Esophagus muscularis mucosa (tissue), 4 donors: ENCODE results near the gene TBCD. TPM values are rescaled to one million over a fixed set of nuclear protein-coding genes. Genes with fewer than 3 reads are reported as not detected.

Experiments used
- DNase-seq: peaks from one replicate; pipeline ENCODE4 v3.0.0-alpha.2; 2017; ENCODE audit errors: extremely low spot score
- H3K27ac ChIP-seq, 4 donors: fragments of 200-600 bp; sonication (generic); replicated peaks in 1 of 4; 1 replicate in 3 of 4; 2 replicates in 1 of 4; pipeline ENCODE4 v1.5.1; 2016 to 2019; ENCODE audit warnings: mild to moderate bottlenecking in 1 of 4
- H3K27me3 ChIP-seq, 4 donors: fragments of 200-600 bp; sonication (generic); one replicate each; pipeline versions ENCODE4 v1.5.1 to v1.6.0; 2016 to 2019
- H3K36me3 ChIP-seq, 4 donors: fragments of 200-600 bp; sonication (generic); one replicate each; pipeline ENCODE4 v1.5.1; 2016 to 2019
- H3K4me1 ChIP-seq, 4 donors: fragments of 200-600 bp; sonication (generic); one replicate each; pipeline ENCODE4 v1.5.1; 2016 to 2019
- H3K4me3 ChIP-seq, 4 donors: fragments of 200-600 bp; sonication (generic); 1 replicate in 2 of 4; 2 replicates in 2 of 4; pipeline ENCODE4 v1.5.1; 2016 to 2019; ENCODE audit warnings: mild to moderate bottlenecking in 4 of 4, moderate library complexity in 1 of 4
- H3K9me3 ChIP-seq, 4 donors: fragments of 200-600 bp; sonication (generic); 1 replicate in 3 of 4; 2 replicates in 1 of 4; pipeline ENCODE4 v1.5.1; 2016 to 2019
- EP300 ChIP-seq: sonication (generic); formaldehyde crosslinking; IDR thresholded peaks from one replicate; pipeline ENCODE4 v1.6.1; 2017; ENCODE audit warnings: antibody characterized with exemption
- POLR2A ChIP-seq: fragments of 450-650 bp; IDR thresholded peaks from one replicate; pipeline ENCODE4 v1.6.1; 2017; ENCODE audit warnings: antibody characterized with exemption, moderate library complexity, mild to moderate bottlenecking, low read depth
- POLR2AphosphoS5 ChIP-seq, 2 donors: sonication (generic); formaldehyde crosslinking; IDR thresholded peaks; one replicate each; pipeline ENCODE4 v1.6.1; 2017; ENCODE audit warnings: antibody characterized with exemption in 2 of 2
- WGBS: methylation state at CpG from one replicate; pipeline ENCODE4 v1.1.5; 2018; 5-methylcytosine and 5-hydroxymethylcytosine counted together
- intact Hi-C: fragments of 100-400 bp; cut with DNase I; formaldehyde crosslinking; loops from one replicate; pipeline ENCODE4 v1.15.1; 2023
- total RNA-seq, 4 donors: library from RNA; depleted of rRNA; stranded (reverse); fragments of >200 nt; gene quantifications; one replicate each; pipeline versions ENCODE4 v1.1.0 to v1.2.1, GENCODE V29; 2016
- TF ChIP-seq, protein P1 (sequence below), 3 experiments: fragments of 200-600 bp in 2 of 3; fragments of 450-650 bp in 1 of 3; sonication (generic) in 2 of 3; IDR thresholded peaks; one replicate each; pipeline ENCODE4 v1.5.1; 2017 to 2019; ENCODE audit warnings: antibody characterized with exemption in 3 of 3, mild to moderate bottlenecking in 2 of 3, moderate library complexity in 1 of 3

Gene TBCD
- total RNA-seq, 4 donors from 2014 or later = 38.1 to 56.7 (median 53.6) TPM

DNA sequence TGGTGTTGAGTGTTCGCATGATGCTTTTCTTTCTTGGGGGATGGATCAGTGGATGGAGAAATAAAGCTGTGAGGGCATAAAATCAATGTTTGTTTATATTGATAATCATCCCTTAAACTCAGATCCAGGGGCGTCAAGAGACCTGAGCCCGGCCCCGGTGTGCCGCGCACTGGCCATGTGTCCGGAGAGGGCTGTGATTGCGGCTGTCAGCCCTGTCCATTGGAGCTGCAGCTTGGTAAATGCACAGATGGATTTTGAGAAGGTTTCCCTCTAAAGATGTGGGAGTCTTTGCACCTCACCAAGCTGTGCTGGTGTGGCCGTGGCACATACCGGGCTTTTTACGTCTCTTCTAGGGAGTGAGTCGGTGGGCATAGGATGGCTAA, 109.5 kb downstream of the TBCD start:
- no peak for DNase-seq
- H3K36me3 ChIP-seq = peaks cover 0 to 12% (median 3%) of the 10 kb centered on the region in 4 donors
- WGBS = 90% methylated on average over 12 of the region's 12 CpGs

DNA sequence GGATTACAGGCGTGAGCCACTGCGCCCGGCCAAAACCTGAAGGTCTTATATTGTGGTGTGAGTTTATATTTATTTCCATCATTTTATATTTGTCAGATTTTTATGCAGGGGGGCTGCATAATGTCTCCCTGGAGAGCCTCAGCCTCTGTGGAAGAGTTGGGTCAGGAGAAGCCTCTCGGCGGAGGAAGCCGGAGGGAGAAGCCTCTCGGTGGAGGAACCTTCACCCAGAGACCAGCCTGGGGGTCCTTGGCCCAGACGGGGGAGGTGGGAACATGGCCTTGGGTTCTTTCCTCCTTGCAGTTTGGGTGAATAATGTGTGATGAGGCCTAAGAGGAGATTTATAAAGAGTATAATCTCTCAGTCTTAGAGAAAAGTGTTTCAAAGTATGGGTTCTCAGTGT, 110.3 kb downstream of the TBCD start:
- peaks cover 0 to 15% (median 0%) of the 10 kb centered on the region in 4 donors for H3K36me3 ChIP-seq
- H3K4me1 ChIP-seq = peaks cover 37 to 54% (median 47%) of the 10 kb centered on the region in 4 donors
- H3K27ac ChIP-seq = no peak overlapping the region
- no peak for TF ChIP-seq POLR2AphosphoS5 (IDR thresholded peaks at IDR 0.05)
- no peak for TF ChIP-seq EP300
- TF ChIP-seq POLR2A = no peak
- TF ChIP-seq, protein P1, sequence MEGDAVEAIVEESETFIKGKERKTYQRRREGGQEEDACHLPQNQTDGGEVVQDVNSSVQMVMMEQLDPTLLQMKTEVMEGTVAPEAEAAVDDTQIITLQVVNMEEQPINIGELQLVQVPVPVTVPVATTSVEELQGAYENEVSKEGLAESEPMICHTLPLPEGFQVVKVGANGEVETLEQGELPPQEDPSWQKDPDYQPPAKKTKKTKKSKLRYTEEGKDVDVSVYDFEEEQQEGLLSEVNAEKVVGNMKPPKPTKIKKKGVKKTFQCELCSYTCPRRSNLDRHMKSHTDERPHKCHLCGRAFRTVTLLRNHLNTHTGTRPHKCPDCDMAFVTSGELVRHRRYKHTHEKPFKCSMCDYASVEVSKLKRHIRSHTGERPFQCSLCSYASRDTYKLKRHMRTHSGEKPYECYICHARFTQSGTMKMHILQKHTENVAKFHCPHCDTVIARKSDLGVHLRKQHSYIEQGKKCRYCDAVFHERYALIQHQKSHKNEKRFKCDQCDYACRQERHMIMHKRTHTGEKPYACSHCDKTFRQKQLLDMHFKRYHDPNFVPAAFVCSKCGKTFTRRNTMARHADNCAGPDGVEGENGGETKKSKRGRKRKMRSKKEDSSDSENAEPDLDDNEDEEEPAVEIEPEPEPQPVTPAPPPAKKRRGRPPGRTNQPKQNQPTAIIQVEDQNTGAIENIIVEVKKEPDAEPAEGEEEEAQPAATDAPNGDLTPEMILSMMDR (IDR thresholded peaks at IDR 0.05) = no peak
- no peak overlapping the region for H3K4me3 ChIP-seq
- no peaks in the 10 kb centered on the region for H3K27me3 ChIP-seq
- no peak for DNase-seq
- WGBS = 95% methylated on average over 8 of the region's 8 CpGs
- H3K9me3 ChIP-seq = no peaks in the 10 kb centered on the region
- intact Hi-C loops = no loop called here

More for the DNA sequence above, 109.5 kb downstream of the TBCD start:
- Histone ChIP-seq H3K27me3 (no peaks in the 10 kb centered on the region), H3K4me1 (peaks cover 29 to 46% (median 40%) of the 10 kb centered on the region in 4 donors), H3K4me3 (no peak overlapping the region), H3K27ac (no peak overlapping the region), H3K9me3 (no peaks in the 10 kb centered on the region)
- TF ChIP-seq POLR2A = no peak
- TF ChIP-seq, protein P1 (IDR thresholded peaks at IDR 0.05) = no peak
- no peak for TF ChIP-seq POLR2AphosphoS5 (IDR thresholded peaks at IDR 0.05)
- TF ChIP-seq EP300 = no peak
- intact Hi-C loops = no loop called here

DNA sequence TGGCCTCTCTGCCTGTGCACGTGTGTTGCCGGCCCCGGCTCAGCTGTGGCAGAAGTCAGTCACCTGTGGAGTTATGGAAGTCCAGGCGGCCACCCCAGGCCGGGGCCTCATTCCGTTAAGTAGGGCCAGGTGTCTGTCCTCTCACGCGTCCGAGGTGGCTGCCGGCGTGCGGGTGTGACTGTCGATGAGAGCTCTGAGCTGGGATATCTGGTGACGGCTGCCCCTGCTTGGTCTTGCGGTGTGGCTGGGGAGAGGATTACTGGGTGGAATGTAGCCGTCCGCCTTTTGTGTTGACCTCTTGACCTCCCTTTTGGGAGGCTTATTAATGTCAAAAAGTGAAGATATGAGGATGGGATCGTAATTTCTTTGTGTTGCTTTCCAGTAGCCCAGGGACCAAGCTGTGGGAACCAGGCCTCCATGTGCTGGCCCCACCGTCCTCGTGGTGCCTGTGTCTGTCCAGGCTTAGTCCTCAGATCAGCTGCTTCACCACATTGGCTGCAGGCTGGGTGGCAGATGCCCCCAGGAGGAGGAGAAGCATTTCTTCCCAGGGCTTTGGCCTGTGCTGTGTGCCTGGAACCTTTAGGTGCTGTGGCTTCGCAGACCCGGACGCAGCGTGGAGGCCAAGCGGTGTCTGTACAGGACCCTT, 111.0 kb downstream of the TBCD start:
- no peak overlapping the region for H3K27ac ChIP-seq
- 92% methylated on average over 25 of the region's 25 CpGs for WGBS
- no peak for TF ChIP-seq POLR2AphosphoS5 (IDR thresholded peaks at IDR 0.05)
- TF ChIP-seq, protein P1 (IDR thresholded peaks at IDR 0.05) = no peak
- H3K36me3 ChIP-seq = peaks cover 0 to 16% (median 0%) of the 10 kb centered on the region in 4 donors
- intact Hi-C loops = no loop called here
- H3K9me3 ChIP-seq = no peaks in the 10 kb centered on the region
- DNase-seq = no peak
- no peak overlapping the region for H3K4me3 ChIP-seq
- H3K27me3 ChIP-seq = no peaks in the 10 kb centered on the region
- H3K4me1 ChIP-seq = peaks cover 40 to 60% (median 50%) of the 10 kb centered on the region in 4 donors

DNA sequence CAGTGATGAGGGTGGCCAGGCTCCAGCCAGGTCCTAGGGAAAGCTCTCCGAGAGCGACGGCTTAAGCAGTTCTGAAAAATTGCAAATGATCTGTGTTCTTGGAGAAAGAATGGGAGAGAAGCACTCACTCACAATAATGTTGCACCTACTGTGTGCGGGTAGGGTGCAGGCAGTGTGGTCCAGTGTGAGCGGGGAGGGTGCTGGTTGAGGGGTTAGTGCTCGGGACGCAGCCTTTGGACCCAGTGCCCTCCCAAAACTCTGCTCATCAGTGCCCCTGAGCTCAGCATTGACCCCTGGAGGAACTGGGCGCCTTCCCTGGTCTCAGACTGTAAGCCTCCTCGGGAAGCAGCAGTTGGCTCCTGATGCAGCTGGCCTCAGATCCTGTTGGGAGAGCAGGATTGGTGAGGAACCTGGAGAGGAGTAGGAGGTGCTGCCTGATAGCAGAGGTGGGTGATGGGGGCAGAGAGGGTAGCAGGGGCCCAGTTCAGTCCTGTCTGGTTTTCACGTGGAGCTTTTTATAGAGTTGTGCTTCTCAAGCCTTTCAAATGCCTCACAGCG, 111.6 kb downstream of the TBCD start:
- DNase-seq = no peak
- H3K27me3 ChIP-seq = no peaks in the 10 kb centered on the region
- 90% methylated on average over 11 of the region's 11 CpGs for WGBS

More for the DNA sequence above, 111.6 kb downstream of the TBCD start:
- H3K36me3 ChIP-seq = peaks cover 0 to 16% (median 0%) of the 10 kb centered on the region in 4 donors
- TF ChIP-seq, protein P1 (IDR thresholded peaks at IDR 0.05) = no peak
- TF ChIP-seq POLR2A (no peak), EP300 (no peak), POLR2AphosphoS5 (IDR thresholded peaks at IDR 0.05) (no peak)
- peaks cover 40 to 60% (median 50%) of the 10 kb centered on the region in 4 donors for H3K4me1 ChIP-seq
- intact Hi-C loops = no loop called here
- no peaks in the 10 kb centered on the region for H3K9me3 ChIP-seq
- no peak overlapping the region for H3K4me3 ChIP-seq
- H3K27ac ChIP-seq = no peak overlapping the region
